GM23338 (cell line): ENCODE measurements around the gene CYTH3. TPM values are rescaled to one million over a fixed set of nuclear protein-coding genes. Genes with fewer than 3 reads are reported as not detected.

Experiments used
- ATAC-seq: fragments of 200-7000 bp; cut with Tn5 transposase; 3 replicates; pipeline ENCODE4 v1.9.1; 2020
- DNase-seq: peaks from one replicate; pipeline ENCODE4 v3.0.0-alpha.2; 2015; ENCODE audit warnings: low spot score
- H2AFZ ChIP-seq: fragments of 200-600 bp; sonication (generic); 2 replicates; pipeline ENCODE4 v1.8.0; 2016; ENCODE audit warnings: antibody characterized with exemption, mild to moderate bottlenecking, moderate library complexity
- H3F3A ChIP-seq: fragments of 200-600 bp; sonication (generic); replicated peaks from 2 replicates; pipeline ENCODE4 v1.8.0; 2017; ENCODE audit warnings: antibody characterized with exemption, mixed run types, low read depth
- H3K27ac ChIP-seq: fragments of 200-600 bp; sonication (generic); 2 replicates; pipeline ENCODE4 v1.6.1; 2016; ENCODE audit warnings: low read depth
- H3K27me3 ChIP-seq: fragments of 200-600 bp; sonication (generic); 2 replicates; pipeline ENCODE4 v1.8.0; 2016; ENCODE audit warnings: mild to moderate bottlenecking, mixed run types, moderate library complexity; ENCODE audit not compliant: insufficient read depth
- H3K36me3 ChIP-seq: fragments of 200-600 bp; sonication (generic); 2 replicates; pipeline ENCODE4 v1.8.0; 2016; ENCODE audit warnings: mild to moderate bottlenecking; ENCODE audit not compliant: insufficient read depth
- H3K4me1 ChIP-seq: fragments of 200-600 bp; sonication (generic); 2 replicates; pipeline ENCODE4 v1.8.0; 2016; ENCODE audit warnings: mild to moderate bottlenecking, moderate library complexity; ENCODE audit not compliant: insufficient read depth
- H3K4me2 ChIP-seq: fragments of 200-600 bp; sonication (generic); 2 replicates; pipeline ENCODE4 v1.7.1; 2017; ENCODE audit warnings: mixed run types
- H3K4me3 ChIP-seq: fragments of 200-600 bp; sonication (generic); 2 replicates; pipeline ENCODE4 v1.6.1; 2016; ENCODE audit warnings: mixed run types
- H3K79me2 ChIP-seq: fragments of 200-600 bp; sonication (generic); replicated peaks from 2 replicates; pipeline ENCODE4 v1.8.0; 2017; ENCODE audit warnings: mild to moderate bottlenecking; ENCODE audit not compliant: insufficient read depth
- H3K9me2 ChIP-seq: fragments of 200-600 bp; sonication (generic); 2 replicates; pipeline ENCODE4 v1.8.0; 2017; ENCODE audit not compliant: insufficient read depth
- H4K20me1 ChIP-seq: fragments of 200-600 bp; sonication (generic); replicated peaks from 2 replicates; pipeline ENCODE4 v1.8.0; 2017; ENCODE audit warnings: mild to moderate bottlenecking; ENCODE audit not compliant: insufficient read depth
- H3K27ac Mint-ChIP-seq: 2 replicates; pipeline ENCODE4 v1.8.0; 2020; ENCODE audit warnings: inconsistent platforms, mild to moderate bottlenecking, moderate library complexity, mixed read lengths
- H3K27me3 Mint-ChIP-seq: 3 replicates; pipeline ENCODE4 v1.8.0; 2022; ENCODE audit warnings: low read depth, mild to moderate bottlenecking, moderate library complexity, mixed read lengths, inconsistent platforms; ENCODE audit not compliant: insufficient read depth, poor library complexity
- H3K36me3 Mint-ChIP-seq: 3 replicates; pipeline ENCODE4 v1.8.0; 2021; ENCODE audit warnings: low read depth, mild to moderate bottlenecking, inconsistent platforms, moderate library complexity, mixed read lengths
- H3K4me1 Mint-ChIP-seq: 3 replicates; pipeline ENCODE4 v1.8.0; 2020; ENCODE audit warnings: mild to moderate bottlenecking, inconsistent platforms, mixed read lengths
- H3K4me3 Mint-ChIP-seq: 3 replicates; pipeline ENCODE4 v1.8.0; 2021; ENCODE audit warnings: moderate library complexity, mild to moderate bottlenecking, inconsistent platforms, mixed read lengths
- H3K9me3 Mint-ChIP-seq: 3 replicates; pipeline ENCODE4 v1.8.0; 2020; ENCODE audit warnings: moderate library complexity, mild to moderate bottlenecking, inconsistent platforms, mixed read lengths
- CREB1 ChIP-seq: fragments of 250-450 bp; sonication (Bioruptor Pico); IDR thresholded peaks from 2 replicates; pipeline ENCODE4 v1.5.0; 2020; ENCODE audit warnings: low read depth, mild to moderate bottlenecking, moderate library complexity
- EZH2 ChIP-seq: fragments of 200-600 bp; sonication (generic); IDR thresholded peaks from one replicate; pipeline ENCODE4 v1.8.0; 2017; ENCODE audit warnings: antibody characterized with exemption, mild to moderate bottlenecking, low read depth; ENCODE audit not compliant: unreplicated experiment
- EZH2phosphoT487 ChIP-seq: fragments of 200-600 bp; sonication (generic); IDR thresholded peaks from one replicate; pipeline ENCODE4 v1.8.1; 2018; ENCODE audit warnings: antibody characterized with exemption; ENCODE audit not compliant: unreplicated experiment
- JUNB ChIP-seq: IDR thresholded peaks from one replicate; pipeline ENCODE4 v1.6.1; 2016; ENCODE audit warnings: antibody characterized with exemption; ENCODE audit not compliant: unreplicated experiment
- STAT1 ChIP-seq: IDR thresholded peaks from one replicate; pipeline ENCODE4 v1.6.1; 2016; ENCODE audit warnings: antibody characterized with exemption; ENCODE audit not compliant: unreplicated experiment
- ZNF114 ChIP-seq: fragments of 250-450 bp; sonication (Bioruptor Pico); IDR thresholded peaks from 2 replicates; pipeline ENCODE4 v1.5.0; 2020; ENCODE audit warnings: mild to moderate bottlenecking, moderate library complexity
- ZNF331 ChIP-seq: fragments of 250-450 bp; sonication (Bioruptor Pico); IDR thresholded peaks from 2 replicates; pipeline ENCODE4 v1.5.0; 2020; ENCODE audit warnings: low read depth, mild to moderate bottlenecking, moderate library complexity
- polyA plus RNA-seq: library from polyadenylated mRNA; unstranded; fragments of >200 nt; fragmentation: Nextera tagmentation; extraction: Ambion mirVana; gene quantifications from 2 replicates; pipeline ENCODE4 v1.2.1, GENCODE V29; 2016
- total RNA-seq: library from RNA; depleted of rRNA; stranded (reverse); fragments of >200 nt; shearing (Covaris generic); gene quantifications from 2 replicates; pipeline ENCODE4 v1.2.3, GENCODE V29; 2014
- TF ChIP-seq, protein P1 (sequence below): fragments of 250-450 bp; sonication (Bioruptor Pico); IDR thresholded peaks from 2 replicates; pipeline ENCODE4 v1.5.0; 2020; ENCODE audit warnings: mild to moderate bottlenecking, moderate library complexity
- TF ChIP-seq, protein P2 (sequence below): IDR thresholded peaks from 2 replicates; pipeline ENCODE4 v1.6.1; 2016; ENCODE audit warnings: antibody characterized with exemption

CYTH3 gene
- total and polyA plus RNA-seq, 2 experiments from 2014 or later: 4.6 to 15.3 TPM

DNA sequence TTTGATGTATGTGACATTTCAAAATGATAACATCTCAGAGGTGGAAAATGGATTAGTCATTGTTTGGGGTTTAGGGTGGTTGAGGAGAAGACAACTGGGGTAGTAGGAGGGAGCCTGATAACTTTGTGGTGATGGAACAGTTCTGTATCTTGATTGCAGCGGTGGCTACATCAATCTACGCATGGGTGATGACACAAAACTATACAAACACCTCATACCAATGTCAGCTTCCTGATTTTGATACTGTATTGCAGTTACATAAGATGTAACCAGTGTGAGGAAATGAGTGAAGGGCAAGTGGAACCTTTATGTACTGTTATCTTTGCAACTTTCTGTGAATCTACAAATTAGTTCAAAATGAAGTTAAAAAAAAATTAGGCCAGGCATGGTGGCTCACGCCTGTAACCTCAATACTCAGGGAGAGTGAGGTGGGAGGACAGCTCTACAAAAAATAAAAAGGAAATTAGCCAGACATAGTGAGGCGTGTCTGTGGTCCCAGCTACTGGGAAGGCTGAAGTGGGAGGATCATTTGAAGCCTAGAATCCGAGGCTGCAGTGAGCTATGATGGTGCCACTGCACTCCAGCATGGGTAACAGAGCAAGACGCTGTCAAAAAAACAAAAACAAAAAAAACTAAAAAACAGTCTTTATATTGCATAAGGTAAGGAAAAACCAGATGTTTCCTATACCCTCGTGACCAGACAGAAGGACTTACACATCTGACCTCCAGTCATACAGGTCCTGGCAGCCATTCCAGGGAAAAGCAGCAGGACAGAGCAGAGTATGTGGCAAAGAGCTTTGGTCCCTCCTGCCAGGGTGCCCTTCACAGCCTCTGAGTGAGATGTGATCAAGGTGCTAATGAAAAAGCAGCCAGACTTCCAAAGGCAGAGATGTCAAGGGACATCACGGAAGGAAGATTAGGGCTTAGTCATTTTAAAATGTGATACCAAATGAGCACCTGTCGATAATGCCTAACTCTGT, 50.8 kb downstream of the CYTH3 start (continued):
- TF ChIP-seq, protein P1, sequence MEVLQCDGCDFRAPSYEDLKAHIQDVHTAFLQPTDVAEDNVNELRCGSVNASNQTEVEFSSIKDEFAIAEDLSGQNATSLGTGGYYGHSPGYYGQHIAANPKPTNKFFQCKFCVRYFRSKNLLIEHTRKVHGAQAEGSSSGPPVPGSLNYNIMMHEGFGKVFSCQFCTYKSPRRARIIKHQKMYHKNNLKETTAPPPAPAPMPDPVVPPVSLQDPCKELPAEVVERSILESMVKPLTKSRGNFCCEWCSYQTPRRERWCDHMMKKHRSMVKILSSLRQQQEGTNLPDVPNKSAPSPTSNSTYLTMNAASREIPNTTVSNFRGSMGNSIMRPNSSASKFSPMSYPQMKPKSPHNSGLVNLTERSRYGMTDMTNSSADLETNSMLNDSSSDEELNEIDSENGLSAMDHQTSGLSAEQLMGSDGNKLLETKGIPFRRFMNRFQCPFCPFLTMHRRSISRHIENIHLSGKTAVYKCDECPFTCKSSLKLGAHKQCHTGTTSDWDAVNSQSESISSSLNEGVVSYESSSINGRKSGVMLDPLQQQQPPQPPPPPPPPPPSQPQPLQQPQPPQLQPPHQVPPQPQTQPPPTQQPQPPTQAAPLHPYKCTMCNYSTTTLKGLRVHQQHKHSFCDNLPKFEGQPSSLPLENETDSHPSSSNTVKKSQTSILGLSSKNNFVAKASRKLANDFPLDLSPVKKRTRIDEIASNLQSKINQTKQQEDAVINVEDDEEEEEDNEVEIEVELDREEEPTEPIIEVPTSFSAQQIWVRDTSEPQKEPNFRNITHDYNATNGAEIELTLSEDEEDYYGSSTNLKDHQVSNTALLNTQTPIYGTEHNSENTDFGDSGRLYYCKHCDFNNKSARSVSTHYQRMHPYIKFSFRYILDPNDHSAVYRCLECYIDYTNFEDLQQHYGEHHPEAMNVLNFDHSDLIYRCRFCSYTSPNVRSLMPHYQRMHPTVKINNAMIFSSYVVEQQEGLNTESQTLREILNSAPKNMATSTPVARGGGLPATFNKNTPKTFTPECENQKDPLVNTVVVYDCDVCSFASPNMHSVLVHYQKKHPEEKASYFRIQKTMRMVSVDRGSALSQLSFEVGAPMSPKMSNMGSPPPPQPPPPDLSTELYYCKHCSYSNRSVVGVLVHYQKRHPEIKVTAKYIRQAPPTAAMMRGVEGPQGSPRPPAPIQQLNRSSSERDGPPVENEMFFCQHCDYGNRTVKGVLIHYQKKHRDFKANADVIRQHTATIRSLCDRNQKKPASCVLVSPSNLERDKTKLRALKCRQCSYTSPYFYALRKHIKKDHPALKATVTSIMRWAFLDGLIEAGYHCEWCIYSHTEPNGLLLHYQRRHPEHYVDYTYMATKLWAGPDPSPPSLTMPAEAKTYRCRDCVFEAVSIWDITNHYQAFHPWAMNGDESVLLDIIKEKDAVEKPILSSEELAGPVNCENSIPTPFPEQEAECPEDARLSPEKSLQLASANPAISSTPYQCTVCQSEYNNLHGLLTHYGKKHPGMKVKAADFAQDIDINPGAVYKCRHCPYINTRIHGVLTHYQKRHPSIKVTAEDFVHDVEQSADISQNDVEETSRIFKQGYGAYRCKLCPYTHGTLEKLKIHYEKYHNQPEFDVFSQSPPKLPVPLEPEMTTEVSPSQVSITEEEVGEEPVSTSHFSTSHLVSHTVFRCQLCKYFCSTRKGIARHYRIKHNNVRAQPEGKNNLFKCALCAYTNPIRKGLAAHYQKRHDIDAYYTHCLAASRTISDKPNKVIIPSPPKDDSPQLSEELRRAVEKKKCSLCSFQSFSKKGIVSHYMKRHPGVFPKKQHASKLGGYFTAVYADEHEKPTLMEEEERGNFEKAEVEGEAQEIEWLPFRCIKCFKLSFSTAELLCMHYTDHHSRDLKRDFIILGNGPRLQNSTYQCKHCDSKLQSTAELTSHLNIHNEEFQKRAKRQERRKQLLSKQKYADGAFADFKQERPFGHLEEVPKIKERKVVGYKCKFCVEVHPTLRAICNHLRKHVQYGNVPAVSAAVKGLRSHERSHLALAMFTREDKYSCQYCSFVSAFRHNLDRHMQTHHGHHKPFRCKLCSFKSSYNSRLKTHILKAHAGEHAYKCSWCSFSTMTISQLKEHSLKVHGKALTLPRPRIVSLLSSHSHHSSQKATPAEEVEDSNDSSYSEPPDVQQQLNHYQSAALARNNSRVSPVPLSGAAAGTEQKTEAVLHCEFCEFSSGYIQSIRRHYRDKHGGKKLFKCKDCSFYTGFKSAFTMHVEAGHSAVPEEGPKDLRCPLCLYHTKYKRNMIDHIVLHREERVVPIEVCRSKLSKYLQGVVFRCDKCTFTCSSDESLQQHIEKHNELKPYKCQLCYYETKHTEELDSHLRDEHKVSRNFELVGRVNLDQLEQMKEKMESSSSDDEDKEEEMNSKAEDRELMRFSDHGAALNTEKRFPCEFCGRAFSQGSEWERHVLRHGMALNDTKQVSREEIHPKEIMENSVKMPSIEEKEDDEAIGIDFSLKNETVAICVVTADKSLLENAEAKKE: no peak
- TF ChIP-seq, protein P2, sequence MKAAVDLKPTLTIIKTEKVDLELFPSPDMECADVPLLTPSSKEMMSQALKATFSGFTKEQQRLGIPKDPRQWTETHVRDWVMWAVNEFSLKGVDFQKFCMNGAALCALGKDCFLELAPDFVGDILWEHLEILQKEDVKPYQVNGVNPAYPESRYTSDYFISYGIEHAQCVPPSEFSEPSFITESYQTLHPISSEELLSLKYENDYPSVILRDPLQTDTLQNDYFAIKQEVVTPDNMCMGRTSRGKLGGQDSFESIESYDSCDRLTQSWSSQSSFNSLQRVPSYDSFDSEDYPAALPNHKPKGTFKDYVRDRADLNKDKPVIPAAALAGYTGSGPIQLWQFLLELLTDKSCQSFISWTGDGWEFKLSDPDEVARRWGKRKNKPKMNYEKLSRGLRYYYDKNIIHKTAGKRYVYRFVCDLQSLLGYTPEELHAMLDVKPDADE: no peak
- TF ChIP-seq ZNF331: no peak
- TF ChIP-seq EZH2phosphoT487: no peak
- no peak for TF ChIP-seq JUNB
- no peak for TF ChIP-seq STAT1

DNA sequence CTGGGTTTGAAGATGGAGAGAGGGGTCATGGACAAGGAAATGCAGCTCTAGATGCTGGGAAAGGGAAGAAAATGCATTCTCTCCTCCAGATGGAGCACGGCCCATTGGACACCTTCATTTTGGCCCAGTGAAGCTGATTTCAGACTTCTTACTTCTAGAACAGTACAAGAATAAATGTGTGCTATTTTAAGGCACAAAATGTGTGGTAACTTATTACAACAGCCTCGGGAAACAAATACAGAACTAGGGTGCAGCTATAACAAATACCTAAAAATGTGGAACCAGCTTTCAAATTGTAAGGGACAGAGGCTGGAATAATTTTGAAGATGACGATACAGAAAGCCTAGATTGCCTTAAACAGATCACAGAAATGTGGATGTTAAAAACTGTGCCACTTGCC, 54.1 kb downstream of the CYTH3 start:
- Mint-ChIP-seq H3K4me3 (no peak overlapping the region), H3K27me3 (peaks cover 6% of the 10 kb centered on the region), H3K36me3 (peaks cover 29% of the 10 kb centered on the region), H3K4me1 (peaks cover 4% of the 10 kb centered on the region), H3K27ac (no peak overlapping the region), H3K9me3 (peaks cover 25% of the 10 kb centered on the region)
- no peaks in the 10 kb centered on the region for H3K27me3 ChIP-seq
- H2AFZ ChIP-seq: no peak overlapping the region
- peaks cover 18% of the 10 kb centered on the region for H3K79me2 ChIP-seq
- H3K4me1 ChIP-seq: no peaks in the 10 kb centered on the region
- no peak overlapping the region for H3K4me3 ChIP-seq
- no peak overlapping the region for H3K4me2 ChIP-seq
- H3F3A ChIP-seq: no peaks in the 10 kb centered on the region
- no peaks in the 10 kb centered on the region for H4K20me1 ChIP-seq
- H3K9me2 ChIP-seq: no peaks in the 10 kb centered on the region; the same call in 1 of the 2 replicates
- H3K36me3 ChIP-seq: no peaks in the 10 kb centered on the region
- no peak for DNase-seq
- H3K27ac ChIP-seq: no peak overlapping the region
- ATAC-seq: no peak
- TF ChIP-seq EZH2 (no peak), CREB1 (CRISPR knock-in tag) (no peak), ZNF114 (CRISPR knock-in tag) (no peak), ZNF331 (no peak)
